PC-9 (cell line): Measurements from ENCODE around the gene SARNP. TPM values are rescaled to one million over a fixed set of nuclear protein-coding genes. Genes with fewer than 3 reads are reported as not detected.

Source experiments
- BruUV-seq: library from RNA; stranded (reverse); fragments of 400-500 nt; replicated peaks from 2 replicates; lab custom pipeline; 2021; lab: Mats Ljungman, UMichigan
- CTCF ChIA-PET: fragments of 300-600 bp; sonication (Branson Sonifier 250); formaldehyde crosslinking; loops from one replicate; lab custom pipeline; 2022; ENCODE audit warnings: antibody characterized with exemption; lab: Charles Lee
- POLR2A ChIA-PET: fragments of 300-600 bp; sonication (Branson Sonifier 250); formaldehyde crosslinking; loops from one replicate; lab custom pipeline; 2022; ENCODE audit warnings: antibody characterized with exemption; ENCODE audit not compliant: unreplicated experiment; lab: Charles Lee
- DNase-seq, 2 experiments: peaks; one replicate each; pipeline versions ENCODE4 v3.0.0 to v3.0.0-alpha.2; 2015 to 2022; ENCODE audit warnings: mixed read lengths in 1 of 2
- H2AFZ ChIP-seq: fragments of 200-600 bp; sonication (generic); 2 replicates; pipeline ENCODE4 v1.8.1; 2017; ENCODE audit warnings: antibody characterized with exemption
- H3F3A ChIP-seq: fragments of 200-600 bp; sonication (generic); 2 replicates; pipeline ENCODE4 v1.8.1; 2017; ENCODE audit warnings: antibody characterized with exemption, mild to moderate bottlenecking, low read depth; ENCODE audit not compliant: insufficient read depth
- H3K27ac ChIP-seq: fragments of 200-600 bp; sonication (generic); 2 replicates; pipeline ENCODE4 v1.6.1; 2016; ENCODE audit warnings: mixed run types
- H3K27me3 ChIP-seq: fragments of 200-600 bp; sonication (generic); 2 replicates; pipeline ENCODE4 v1.6.1; 2016; ENCODE audit warnings: low read depth, mixed run types; ENCODE audit not compliant: insufficient read depth
- H3K36me3 ChIP-seq: fragments of 200-600 bp; sonication (generic); 2 replicates; pipeline ENCODE4 v1.6.1; 2016; ENCODE audit warnings: low read depth, mixed run types
- H3K4me1 ChIP-seq: fragments of 200-600 bp; sonication (generic); replicated peaks from 2 replicates; pipeline ENCODE4 v1.6.1; 2016; ENCODE audit warnings: mixed run types; ENCODE audit not compliant: insufficient read depth
- H3K4me2 ChIP-seq: fragments of 200-600 bp; sonication (generic); 2 replicates; pipeline ENCODE4 v1.6.1; 2017; ENCODE audit warnings: mixed run types
- H3K4me3 ChIP-seq: fragments of 200-600 bp; sonication (generic); 2 replicates; pipeline ENCODE4 v1.6.1; 2016; ENCODE audit warnings: mixed run types
- H3K79me2 ChIP-seq: fragments of 200-600 bp; sonication (generic); 2 replicates; pipeline ENCODE4 v1.6.1; 2017; ENCODE audit warnings: low read depth, mixed run types
- H3K9me2 ChIP-seq: fragments of 200-600 bp; sonication (generic); 2 replicates; pipeline ENCODE4 v1.8.1; 2017; ENCODE audit warnings: mild to moderate bottlenecking; ENCODE audit not compliant: insufficient read depth
- H3K9me3 ChIP-seq: fragments of 200-600 bp; sonication (generic); 2 replicates; pipeline ENCODE4 v1.8.1; 2016; ENCODE audit warnings: low read depth; ENCODE audit not compliant: insufficient read depth
- H4K20me1 ChIP-seq: fragments of 200-600 bp; sonication (generic); 2 replicates; pipeline ENCODE4 v1.8.1; 2017; ENCODE audit not compliant: insufficient read depth
- EZH2 ChIP-seq: fragments of 200-600 bp; sonication (generic); IDR thresholded peaks from 2 replicates; pipeline ENCODE4 v1.8.0; 2017; ENCODE audit warnings: antibody characterized with exemption, low read depth
- intact Hi-C: fragments of 100-400 bp; cut with micrococcal nuclease; formaldehyde crosslinking; loops from one replicate; pipeline ENCODE4 v1.10.0; 2022; ENCODE audit not compliant: unreplicated experiment
- total RNA-seq: library from RNA; stranded (reverse); gene quantifications from 2 replicates; pipeline ENCODE4 v1.2.3, GENCODE V29; 2021
- TF ChIP-seq, protein P1 (sequence below): fragments of 200-600 bp; sonication (generic); conservative IDR thresholded peaks from 2 replicates; pipeline ENCODE4 v1.6.1; 2017; ENCODE audit warnings: mixed run types, antibody characterized with exemption, mild to moderate bottlenecking, moderate library complexity

SARNP gene
- total RNA-seq, 1 experiment from 2014 or later: 74.8 TPM

DNA sequence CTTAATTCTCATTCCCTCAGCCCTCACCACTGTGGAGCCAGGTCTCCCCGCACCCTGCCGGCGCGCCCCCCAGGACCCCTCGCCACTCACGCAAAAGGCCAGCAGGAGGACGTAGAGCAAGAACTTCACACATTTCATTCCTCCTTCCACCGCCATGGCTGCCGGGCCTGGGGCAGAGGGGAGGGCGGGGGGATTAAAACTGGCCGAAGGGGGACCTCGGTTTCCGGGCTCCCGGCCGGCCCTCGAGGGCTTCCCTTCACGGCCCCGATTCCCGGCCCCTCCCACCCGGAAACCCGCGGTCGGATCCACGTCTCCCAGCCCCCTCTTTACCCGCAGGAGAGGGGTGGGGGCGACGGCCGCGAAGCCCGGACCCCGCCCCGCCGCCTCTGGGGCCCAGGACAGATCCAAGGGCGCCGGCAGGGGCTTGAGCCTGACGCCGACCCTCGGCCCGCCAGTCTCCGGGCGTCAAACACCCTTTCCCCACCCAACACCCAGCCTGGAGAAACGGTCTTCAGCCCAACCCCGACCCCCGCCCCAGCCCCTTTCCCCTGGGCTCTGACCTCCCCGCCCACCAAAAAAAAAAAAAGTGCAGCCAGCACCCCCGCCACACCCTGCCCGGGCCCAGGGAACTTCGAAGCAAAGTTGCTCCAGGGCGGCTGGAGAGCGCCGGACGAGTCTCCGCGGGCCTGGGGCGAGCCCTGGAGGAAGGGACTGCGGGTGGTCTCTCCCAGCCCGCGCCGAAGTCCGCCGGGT, 89.2 kb downstream of the SARNP start:
- intact Hi-C loops: loop anchor here (10.0 kb wide), 1 partner anchor 734 kb away; no protein-coding TSS in a partner anchor
- TF ChIP-seq, protein P1, sequence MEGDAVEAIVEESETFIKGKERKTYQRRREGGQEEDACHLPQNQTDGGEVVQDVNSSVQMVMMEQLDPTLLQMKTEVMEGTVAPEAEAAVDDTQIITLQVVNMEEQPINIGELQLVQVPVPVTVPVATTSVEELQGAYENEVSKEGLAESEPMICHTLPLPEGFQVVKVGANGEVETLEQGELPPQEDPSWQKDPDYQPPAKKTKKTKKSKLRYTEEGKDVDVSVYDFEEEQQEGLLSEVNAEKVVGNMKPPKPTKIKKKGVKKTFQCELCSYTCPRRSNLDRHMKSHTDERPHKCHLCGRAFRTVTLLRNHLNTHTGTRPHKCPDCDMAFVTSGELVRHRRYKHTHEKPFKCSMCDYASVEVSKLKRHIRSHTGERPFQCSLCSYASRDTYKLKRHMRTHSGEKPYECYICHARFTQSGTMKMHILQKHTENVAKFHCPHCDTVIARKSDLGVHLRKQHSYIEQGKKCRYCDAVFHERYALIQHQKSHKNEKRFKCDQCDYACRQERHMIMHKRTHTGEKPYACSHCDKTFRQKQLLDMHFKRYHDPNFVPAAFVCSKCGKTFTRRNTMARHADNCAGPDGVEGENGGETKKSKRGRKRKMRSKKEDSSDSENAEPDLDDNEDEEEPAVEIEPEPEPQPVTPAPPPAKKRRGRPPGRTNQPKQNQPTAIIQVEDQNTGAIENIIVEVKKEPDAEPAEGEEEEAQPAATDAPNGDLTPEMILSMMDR: no peak
- TF ChIP-seq EZH2: no peak
- peaks cover 30% of the 10 kb centered on the region for H3K4me1 ChIP-seq
- CTCF ChIA-PET: no interaction called here
- POLR2A ChIA-PET: interaction anchor here (1.3 kb wide), 1 partner anchor 10 kb away, joined by 7 read pairs; no protein-coding TSS in a partner anchor
- H4K20me1 ChIP-seq: peaks cover 30% of the 10 kb centered on the region
- H3F3A ChIP-seq: peaks cover 41% of the 10 kb centered on the region; the same call in 1 of the 2 replicates
- peak overlapping the region; percentile 100 for H3K4me3 ChIP-seq
- no peaks in the 10 kb centered on the region for H3K27me3 ChIP-seq
- H3K4me2 ChIP-seq: peak overlapping the region; percentile 83
- H3K9me2 ChIP-seq: no peaks in the 10 kb centered on the region
- peak; percentile 43 to 61 for DNase-seq
- no peaks in the 10 kb centered on the region for H3K9me3 ChIP-seq
- no TSS peak for BruUV-seq
- peaks cover 11% of the 10 kb centered on the region; the same call in 1 of the 2 replicates for H3K36me3 ChIP-seq
- H2AFZ ChIP-seq: peak overlapping the region; percentile 84
- H3K27ac ChIP-seq: peak overlapping the region; percentile 84
- peaks cover 21% of the 10 kb centered on the region for H3K79me2 ChIP-seq

DNA sequence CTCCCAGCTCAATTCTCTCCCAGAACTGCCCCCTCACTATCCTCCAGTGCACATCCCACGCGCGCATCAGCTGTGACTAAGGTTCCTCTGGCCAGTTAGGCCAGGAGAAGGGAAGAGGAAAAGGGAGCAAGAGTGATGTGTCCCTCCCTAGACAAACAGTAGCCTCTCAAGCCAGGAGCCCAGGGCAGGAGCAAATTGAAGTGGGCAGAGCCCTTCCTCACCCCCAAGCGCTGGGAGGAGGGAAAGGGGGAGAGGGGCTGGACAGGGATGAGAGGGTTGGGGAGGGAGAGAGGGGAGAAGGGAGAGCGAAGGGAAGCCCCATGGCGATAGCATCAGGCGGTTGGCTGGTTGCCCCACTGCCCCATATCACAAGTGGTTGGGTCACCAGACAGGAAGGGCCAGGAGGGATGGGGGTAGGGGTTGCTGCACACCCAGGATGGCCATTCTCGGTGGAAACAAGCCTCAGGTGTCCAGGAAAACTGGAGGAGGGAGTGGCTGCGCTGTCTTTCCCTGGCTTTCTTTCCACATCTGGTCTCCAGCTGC, 89.8 kb downstream of the SARNP start:
- peaks cover 30% of the 10 kb centered on the region for H4K20me1 ChIP-seq
- peak; percentile 53 to 61 for DNase-seq
- no peaks in the 10 kb centered on the region for H3K27me3 ChIP-seq
- H3K27ac ChIP-seq: peak overlapping the region; percentile 84
- POLR2A ChIA-PET: no interaction called here
- H3K4me1 ChIP-seq: peaks cover 30% of the 10 kb centered on the region
- H3K9me3 ChIP-seq: no peaks in the 10 kb centered on the region
- no peak for TF ChIP-seq EZH2
- TF ChIP-seq, protein P1: no peak
- H3K79me2 ChIP-seq: peaks cover 21% of the 10 kb centered on the region
- H3F3A ChIP-seq: peaks cover 47% of the 10 kb centered on the region; the same call in 1 of the 2 replicates
- H3K9me2 ChIP-seq: no peaks in the 10 kb centered on the region
- H3K4me2 ChIP-seq: peak overlapping the region; percentile 83
- peaks cover 11% of the 10 kb centered on the region; the same call in 1 of the 2 replicates for H3K36me3 ChIP-seq
- intact Hi-C loops: loop anchor here (10.0 kb wide), 1 partner anchor 733 kb away; no protein-coding TSS in a partner anchor
- CTCF ChIA-PET: no interaction called here
- BruUV-seq: TSS peak; percentile 46
- peak overlapping the region; percentile 100 for H3K4me3 ChIP-seq
- peak overlapping the region; percentile 84 for H2AFZ ChIP-seq

DNA sequence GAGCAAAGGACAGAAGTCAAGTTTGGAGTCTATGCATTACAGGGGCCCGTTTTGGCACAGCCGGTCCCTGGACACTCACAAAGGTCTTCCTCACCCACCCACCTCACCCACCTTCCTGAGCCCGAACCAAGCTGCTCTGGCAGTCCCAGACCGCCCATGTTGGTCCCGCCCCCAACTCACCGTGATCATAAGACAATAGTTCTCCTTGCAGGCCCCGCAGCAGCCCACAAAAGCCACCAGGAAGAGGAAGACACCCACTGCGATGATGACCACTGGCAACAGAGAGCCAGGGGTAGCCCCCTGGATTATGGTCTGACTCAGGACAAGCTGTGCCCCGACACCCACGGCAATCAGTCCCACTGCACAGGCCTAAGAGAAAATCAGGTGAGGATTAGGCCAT, 90.6 kb downstream of the SARNP start:
- Histone ChIP-seq H3K9me3 (no peaks in the 10 kb centered on the region), H3K27me3 (no peaks in the 10 kb centered on the region), H3F3A (peaks cover 55% of the 10 kb centered on the region; the same call in 1 of the 2 replicates), H4K20me1 (peaks cover 30% of the 10 kb centered on the region), H3K79me2 (peaks cover 21% of the 10 kb centered on the region), H3K4me1 (peaks cover 31% of the 10 kb centered on the region), H3K4me3 (peak overlapping the region; percentile 100), H3K9me2 (no peaks in the 10 kb centered on the region), H3K27ac (no peak overlapping the region), H3K36me3 (peaks cover 11% of the 10 kb centered on the region; the same call in 1 of the 2 replicates), H2AFZ (no peak overlapping the region), H3K4me2 (peak overlapping the region; percentile 83)
- TF ChIP-seq, protein P1: no peak
- no peak for TF ChIP-seq EZH2
- ChIA-PET CTCF (no interaction called here), POLR2A (no interaction called here)
- intact Hi-C loops: loop anchor here (10.0 kb wide), 1 partner anchor 732 kb away; no protein-coding TSS in a partner anchor
- DNase-seq: peak in 1 of 2 experiments; percentile 22
- no TSS peak for BruUV-seq
